GM19023 (cell line): ENCODE measurements around the gene SFMBT2.

Experiments used
- ATAC-seq: cut with Tn5 transposase; IDR thresholded peaks from one replicate; pipeline ENCODE4 v1.9.1; 2021; ENCODE audit warnings: mild to moderate bottlenecking, moderate library complexity; ENCODE audit not compliant: unreplicated experiment

The SFMBT2 gene

GRCh38 chr10:7410862-7411670 lies at the start of gene SFMBT2:
Gene SFMBT2, minus strand, starts transcription at chr10:7411034. Its CDS starts 29,136 bp downstream, at chr10:7381898.
- peak; percentile 32 for ATAC-seq

DNA sequence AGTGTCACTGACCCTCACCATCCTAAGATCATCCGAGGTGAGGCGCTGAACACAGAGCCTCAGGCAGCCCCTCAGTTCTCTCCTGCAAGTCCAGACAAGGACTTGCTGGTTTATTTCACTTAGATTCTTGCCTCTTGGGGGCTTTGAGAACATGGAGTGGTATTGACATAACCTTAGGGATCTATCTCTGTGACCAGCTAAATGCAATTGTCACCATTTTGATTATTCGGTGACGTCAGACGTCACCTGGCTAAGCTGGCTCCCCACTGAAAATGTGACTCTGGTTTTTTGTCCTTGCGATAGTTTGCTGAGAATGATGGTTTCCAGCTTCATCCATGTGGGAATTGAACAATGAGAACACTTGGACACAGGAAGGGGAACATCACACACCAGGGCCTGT lies 49.2 kb upstream of the SFMBT2 start:
- no peak for ATAC-seq

GRCh38 chr10:7458556-7458955 lies 47.7 kb upstream of the SFMBT2 start:
- ATAC-seq: no peak

DNA sequence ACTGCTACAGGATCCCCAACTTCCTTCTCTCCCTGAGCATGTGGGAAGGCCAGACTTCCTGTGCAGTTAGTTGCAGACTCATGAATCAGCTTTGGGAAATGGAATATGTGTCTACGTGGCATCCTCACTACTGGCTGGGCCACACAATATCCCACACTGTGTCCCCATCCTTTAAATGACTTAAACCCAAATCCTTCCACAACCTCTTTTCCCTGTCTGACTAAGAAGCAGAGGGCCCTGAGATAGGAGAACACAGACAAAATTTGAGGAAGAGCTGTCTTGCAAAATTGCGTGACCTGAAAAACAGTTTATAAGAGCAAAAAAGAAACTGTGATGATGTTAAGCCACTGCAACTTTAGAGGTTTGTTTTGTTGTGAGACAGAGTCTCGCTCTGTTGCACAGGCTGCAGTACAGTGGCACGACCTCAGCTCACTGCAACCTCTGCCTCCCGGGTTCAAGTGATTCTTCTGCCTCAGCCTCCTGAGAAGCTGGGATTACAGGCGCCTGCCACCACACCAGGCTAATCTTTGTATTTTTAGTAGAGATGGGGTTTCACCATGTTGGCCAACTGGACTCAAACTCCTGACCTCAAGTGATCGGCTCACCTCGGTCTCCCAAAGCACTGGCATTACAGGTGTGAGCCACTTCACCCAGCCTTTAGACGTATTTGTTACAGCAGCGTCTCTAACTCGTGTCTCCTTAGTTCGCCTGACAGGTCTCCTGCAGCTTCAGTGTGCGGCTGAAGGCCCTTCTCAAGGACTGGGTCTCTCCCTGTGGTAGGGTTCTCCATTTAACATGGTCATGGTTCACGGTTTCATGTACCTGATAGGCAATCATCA lies 46.9 kb upstream of the SFMBT2 start:
- ATAC-seq: peak; percentile 90

DNA sequence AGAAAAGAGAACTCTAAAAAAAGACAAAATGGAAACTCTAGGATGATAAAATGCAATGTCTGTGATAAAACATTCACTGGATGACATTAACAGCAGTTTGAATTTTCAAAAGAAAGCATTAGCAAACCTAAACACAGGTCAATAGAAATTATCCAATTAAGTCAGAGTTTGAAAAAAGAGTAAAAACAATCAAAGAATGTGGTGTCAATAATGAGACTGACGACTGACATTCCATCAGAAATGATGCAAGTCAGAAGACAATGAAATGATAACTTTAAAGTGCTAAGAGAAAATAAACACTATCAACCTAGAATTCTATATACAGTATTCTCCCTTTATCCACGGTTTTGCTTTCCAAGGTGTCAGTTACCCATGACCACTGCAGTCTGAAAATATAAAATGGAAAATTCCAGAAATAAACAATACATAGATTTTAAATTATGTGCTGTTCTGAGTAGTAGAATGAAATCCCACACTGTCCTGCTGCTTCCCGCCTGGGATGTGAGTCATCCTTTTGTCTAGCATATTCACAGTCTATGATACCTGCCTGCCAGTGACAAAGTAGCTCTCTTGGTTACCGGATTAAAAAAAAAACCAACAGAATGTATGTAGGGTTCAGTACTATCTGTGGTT lies 38.3 kb upstream of the SFMBT2 start:
- no peak for ATAC-seq

GRCh38 chr10:7445474-7446185 lies 34.8 kb upstream of the SFMBT2 start:
- peak; percentile 53 for ATAC-seq

- ATAC-seq: no peak
These were observed 33.8 kb upstream of the SFMBT2 start for GRCh38 chr10:7444551-7445121.

DNA sequence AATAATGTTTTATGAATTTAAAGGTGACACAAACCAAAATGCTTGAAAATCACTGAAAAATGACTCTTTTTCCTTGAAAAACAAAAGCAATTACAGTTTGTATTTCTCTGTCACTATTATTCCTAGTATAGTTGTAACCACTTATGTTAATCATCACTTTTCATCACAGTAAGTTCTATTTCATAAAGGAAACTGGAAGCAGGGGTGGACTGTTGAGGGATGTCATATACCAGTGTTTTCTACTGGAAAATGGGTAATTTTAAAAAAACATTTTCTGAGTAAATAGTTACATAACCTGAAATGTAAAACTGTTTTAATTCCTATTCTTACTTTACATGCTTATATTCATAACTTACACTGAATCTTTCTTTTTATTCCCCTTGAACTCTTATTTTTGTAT lies 32.2 kb upstream of the SFMBT2 start:
- ATAC-seq: no peak

DNA sequence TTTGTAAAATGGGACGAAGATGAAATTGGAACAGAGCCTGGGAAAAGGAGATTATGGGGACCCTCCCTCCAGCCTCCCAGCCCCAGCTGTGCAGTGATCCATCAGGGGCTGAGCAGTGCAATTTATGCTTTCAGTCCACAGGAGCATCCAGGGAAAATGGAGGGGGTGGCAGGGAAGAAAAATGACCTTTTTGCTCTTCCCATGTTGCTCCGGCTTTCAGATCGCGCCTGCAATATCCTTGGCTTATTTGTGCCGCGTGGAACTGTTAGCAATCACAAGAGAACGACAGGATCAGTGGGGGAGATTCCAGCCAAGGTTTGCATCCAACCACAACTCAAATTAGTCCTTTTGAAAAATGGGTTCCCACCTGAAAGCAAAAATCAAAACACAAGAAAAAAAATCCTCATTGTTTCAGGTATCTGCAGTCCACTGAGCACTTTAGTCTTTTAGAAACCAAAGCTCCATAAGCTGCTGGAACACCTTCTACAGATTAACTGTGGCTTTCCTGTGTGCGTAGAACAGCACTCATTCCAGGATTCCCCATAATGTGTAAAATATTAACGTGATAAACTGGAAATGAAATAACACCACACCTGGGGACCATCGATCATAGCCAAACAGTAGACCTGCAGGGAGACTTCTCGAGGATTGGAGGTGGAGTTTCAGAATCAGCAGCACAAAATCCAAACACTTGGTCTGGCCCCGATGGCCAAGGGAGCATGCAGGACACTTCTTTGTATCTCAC lies 30.7 kb upstream of the SFMBT2 start:
- no peak for ATAC-seq

DNA sequence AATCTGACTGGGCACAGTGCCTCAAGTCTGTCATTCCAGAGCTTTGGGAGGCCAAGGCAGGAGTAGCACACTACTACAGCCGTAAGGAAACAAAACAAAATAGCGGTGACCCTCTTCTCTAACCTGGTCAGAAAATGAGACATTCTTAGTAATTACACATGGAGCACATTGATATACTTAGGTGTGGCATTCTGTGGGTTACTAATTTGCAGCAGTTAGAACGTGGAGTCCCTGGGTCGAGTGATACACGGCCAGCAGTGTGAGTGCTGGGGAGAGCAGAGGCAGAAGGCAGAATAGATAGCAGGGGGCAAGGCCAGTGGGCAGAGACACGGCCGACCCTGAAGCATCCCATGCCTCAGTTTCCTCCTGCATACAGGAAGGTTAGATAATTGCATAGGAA lies 28.9 kb upstream of the SFMBT2 start:
- no peak for ATAC-seq

- ATAC-seq: no peak
These were observed 27.6 kb upstream of the SFMBT2 start for GRCh38 chr10:7438196-7438986.

- no peak for ATAC-seq
These were observed 25.8 kb upstream of the SFMBT2 start for GRCh38 chr10:7436490-7437100.

- ATAC-seq: no peak
These were observed 24.8 kb upstream of the SFMBT2 start for GRCh38 chr10:7435674-7436073.

DNA sequence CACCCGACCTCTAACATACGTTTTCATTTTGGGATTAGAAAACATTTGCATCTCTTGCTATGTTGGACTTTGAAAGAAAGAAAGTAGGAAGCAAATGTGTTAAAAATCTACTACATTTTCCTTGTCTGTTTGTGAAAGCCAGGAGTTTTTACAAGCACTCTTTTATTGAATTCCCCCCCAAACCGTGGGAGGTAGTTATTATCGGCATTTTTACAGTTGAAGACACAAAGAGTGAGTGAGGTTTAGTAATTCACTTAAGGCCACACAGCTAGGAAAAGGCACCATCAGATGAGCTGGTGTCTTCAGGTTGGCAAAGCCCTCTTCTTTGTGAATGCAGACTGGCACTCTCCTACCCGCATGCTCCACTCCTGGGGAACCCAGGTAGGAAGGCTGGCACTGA lies 23.5 kb upstream of the SFMBT2 start:
- no peak for ATAC-seq

DNA sequence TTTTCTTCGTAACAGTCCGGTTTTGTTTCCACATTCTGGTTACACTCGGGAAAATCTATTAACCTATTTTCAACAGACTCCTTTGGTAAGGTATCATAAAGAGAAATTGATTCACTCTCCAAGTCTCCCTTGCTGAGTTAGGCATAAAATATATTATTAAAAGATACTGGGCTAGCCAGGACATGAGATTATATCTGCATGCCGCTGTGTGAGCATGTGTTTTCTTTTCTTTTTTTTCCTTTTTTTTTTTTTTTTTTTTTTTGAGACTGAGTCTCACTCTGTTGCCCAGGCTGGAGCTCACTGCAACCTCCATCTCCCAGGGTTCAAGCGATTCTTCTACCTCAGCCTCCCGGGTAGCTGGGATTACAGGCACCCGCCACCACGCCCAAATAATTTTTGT lies 23.0 kb upstream of the SFMBT2 start:
- ATAC-seq: no peak

DNA sequence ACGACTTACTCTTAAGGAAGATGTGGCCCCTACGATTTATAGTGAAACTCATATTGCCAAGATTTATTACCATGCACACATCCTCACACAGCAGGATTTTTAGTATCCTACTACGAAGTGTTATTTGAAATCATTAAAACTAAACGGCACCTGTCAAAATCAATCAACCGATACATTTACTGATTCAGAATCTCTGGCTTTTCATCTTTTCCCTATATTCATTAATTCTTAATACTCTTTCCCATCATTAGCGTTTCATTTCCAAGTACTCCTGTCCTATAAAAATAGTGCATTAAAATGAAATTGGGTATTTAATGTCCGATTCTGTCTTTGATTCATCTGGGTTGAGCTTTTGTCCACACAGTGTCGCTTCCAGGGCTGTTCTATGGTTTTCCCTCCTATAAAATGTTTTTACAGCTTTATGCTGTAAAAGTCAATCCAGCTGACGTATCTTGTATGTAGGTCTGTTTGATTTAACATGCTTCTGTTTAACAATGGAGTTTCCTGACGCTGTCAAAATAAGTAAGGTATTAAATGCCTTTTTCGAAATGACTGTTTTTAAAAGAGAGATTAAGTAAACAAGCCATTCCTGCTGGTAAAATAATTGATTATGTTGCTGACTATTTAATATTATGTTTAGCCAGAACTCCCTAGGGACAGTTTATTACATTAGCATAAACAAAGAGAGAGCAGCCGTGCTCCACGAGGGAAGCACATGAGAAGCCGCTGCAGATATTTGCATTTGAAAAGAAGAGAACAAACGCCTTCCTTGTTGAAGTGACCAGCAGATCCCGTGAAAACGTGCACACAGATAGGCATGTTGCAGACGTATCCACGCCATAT lies 22.3 kb upstream of the SFMBT2 start:
- ATAC-seq: no peak

- no peak for ATAC-seq
These were observed 18.0 kb upstream of the SFMBT2 start for GRCh38 chr10:7428673-7429350.
